Measurements from ENCODE around the gene UBE2D2. TPM values are rescaled to one million over a fixed set of nuclear protein-coding genes. Genes with fewer than 3 reads are reported as not detected.
A peak's percentile ranks its signal among the peaks of the same experiment; 100 is the strongest.

Gene UBE2D2
- total RNA-seq, 6 donors from 2014 or later, result 61.8 to 106 (median 86.7) TPM

DNA sequence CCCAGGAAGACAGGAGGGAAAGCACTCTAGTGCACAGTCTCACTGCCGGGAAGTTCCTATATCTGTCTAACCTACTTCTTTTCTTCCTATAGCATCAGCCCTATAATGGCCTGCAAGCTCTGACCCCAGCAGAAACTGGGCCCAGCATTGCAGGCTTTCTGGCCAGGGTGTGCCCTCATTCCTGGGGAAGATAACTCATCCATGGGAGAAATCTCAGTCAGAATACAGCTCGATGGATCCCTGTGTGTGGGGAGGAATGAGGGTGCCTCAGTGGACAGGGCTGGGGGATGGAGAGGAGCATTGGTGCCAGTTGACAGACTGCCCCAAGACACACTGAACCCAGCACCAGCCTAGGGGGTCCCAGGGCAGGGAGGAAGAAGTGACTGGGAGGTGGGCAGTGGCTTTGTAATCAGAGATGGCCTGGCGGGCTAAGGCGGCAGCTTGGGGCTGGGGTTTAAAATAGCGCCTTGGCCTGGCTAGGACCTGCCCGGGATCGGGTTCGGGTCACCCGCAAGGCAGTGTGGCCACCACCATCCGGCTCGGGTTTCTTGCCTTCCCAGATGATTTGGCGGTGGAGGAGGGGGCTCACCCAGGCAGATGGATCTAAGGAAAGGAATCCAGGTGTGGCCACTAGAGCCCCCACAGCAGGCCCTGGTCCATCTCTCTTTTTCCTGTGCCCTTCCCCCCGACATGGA is 79.4 kb downstream of the UBE2D2 start:
- H3K4me1 ChIP-seq, result peaks cover 35 to 55% (median 49%) of the 10 kb centered on the region in 4 donors
- H3K4me3 ChIP-seq, result no peak overlapping the region
- H3K9me3 ChIP-seq, result no peaks in the 10 kb centered on the region
- ATAC-seq (ENCODE audit: low FRiP score in 2 of 2) (no peak), DNase-seq (no peak)
- WGBS, 2 donors, result 87 to 94% methylated on average over 13 of the region's 13 CpGs
- no peaks in the 10 kb centered on the region for H3K36me3 ChIP-seq
- H3K27ac ChIP-seq, result no peak overlapping the region
- no peaks in the 10 kb centered on the region for H3K27me3 ChIP-seq
- TF ChIP-seq POLR2AphosphoS5 (IDR thresholded peaks at IDR 0.05) (no peak), POLR2A (IDR thresholded peaks at IDR 0.05) (no peak), EP300 (IDR thresholded peaks at IDR 0.05) (no peak)
- TF ChIP-seq, protein P1, sequence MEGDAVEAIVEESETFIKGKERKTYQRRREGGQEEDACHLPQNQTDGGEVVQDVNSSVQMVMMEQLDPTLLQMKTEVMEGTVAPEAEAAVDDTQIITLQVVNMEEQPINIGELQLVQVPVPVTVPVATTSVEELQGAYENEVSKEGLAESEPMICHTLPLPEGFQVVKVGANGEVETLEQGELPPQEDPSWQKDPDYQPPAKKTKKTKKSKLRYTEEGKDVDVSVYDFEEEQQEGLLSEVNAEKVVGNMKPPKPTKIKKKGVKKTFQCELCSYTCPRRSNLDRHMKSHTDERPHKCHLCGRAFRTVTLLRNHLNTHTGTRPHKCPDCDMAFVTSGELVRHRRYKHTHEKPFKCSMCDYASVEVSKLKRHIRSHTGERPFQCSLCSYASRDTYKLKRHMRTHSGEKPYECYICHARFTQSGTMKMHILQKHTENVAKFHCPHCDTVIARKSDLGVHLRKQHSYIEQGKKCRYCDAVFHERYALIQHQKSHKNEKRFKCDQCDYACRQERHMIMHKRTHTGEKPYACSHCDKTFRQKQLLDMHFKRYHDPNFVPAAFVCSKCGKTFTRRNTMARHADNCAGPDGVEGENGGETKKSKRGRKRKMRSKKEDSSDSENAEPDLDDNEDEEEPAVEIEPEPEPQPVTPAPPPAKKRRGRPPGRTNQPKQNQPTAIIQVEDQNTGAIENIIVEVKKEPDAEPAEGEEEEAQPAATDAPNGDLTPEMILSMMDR (IDR thresholded peaks at IDR 0.05), result no peak

DNA sequence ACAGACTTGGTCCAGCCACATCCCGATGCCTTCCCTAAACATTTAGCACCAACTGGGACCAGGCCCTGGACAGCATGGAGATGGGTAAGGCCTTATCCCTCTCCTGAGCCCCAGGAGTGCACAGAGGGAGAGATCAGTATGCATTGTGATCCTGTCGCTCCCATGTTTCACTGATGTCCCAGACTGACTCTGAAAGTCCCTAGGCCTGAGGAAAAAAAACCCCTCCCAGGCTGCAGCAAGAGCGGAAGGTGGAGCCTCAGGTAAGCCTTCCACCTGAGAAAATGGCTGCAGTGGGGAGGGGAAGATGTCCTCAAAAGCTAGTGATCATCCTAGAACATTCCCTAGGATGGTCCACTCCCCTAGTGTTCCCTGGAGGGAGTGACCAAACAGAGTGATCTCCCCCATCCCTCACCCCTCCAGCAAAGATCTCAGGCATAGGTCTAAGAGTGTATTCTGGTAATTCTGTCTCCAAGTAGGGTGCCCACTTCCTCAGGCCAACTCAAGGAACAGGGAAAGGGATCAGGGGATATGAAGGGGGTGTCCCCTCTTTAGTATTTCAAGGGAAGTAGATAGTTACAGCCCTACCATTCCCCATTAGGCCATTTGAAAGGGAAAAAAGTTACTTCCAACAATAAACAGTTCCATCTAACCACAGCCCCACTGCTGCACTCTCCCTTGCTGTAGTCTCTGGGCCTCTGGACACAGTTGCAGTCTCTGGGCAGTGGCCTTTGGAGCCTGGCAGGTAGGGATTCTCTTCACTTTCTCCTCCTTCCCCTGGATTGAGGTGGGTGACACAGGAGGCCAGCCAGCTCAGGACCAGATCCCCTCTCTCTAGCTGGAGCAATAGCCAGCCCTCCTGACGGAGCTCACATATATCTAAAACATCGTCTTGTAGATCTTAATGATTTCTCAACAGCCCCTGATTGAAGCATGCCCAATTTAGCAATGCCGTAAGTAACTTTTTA is 80.3 kb downstream of the UBE2D2 start:
- WGBS, 2 donors, result 83 to 87% methylated on average over 6 of the region's 6 CpGs
- H3K27ac ChIP-seq, result peak overlapping the region in 1 of 4 donors; percentile 3
- no peaks in the 10 kb centered on the region for H3K9me3 ChIP-seq
- no peaks in the 10 kb centered on the region for H3K27me3 ChIP-seq
- ATAC-seq (ENCODE audit: low FRiP score in 2 of 2) (no peak), DNase-seq (peak in 1 of 2 donors; percentile 15)
- peaks cover 26 to 47% (median 41%) of the 10 kb centered on the region in 4 donors for H3K4me1 ChIP-seq
- H3K4me3 ChIP-seq, result no peak overlapping the region
- TF ChIP-seq EP300 (IDR thresholded peaks at IDR 0.05) (no peak), POLR2A (IDR thresholded peaks at IDR 0.05) (no peak), POLR2AphosphoS5 (IDR thresholded peaks at IDR 0.05) (no peak)
- TF ChIP-seq, protein P1 (IDR thresholded peaks at IDR 0.05), result no peak
- no peaks in the 10 kb centered on the region for H3K36me3 ChIP-seq

DNA sequence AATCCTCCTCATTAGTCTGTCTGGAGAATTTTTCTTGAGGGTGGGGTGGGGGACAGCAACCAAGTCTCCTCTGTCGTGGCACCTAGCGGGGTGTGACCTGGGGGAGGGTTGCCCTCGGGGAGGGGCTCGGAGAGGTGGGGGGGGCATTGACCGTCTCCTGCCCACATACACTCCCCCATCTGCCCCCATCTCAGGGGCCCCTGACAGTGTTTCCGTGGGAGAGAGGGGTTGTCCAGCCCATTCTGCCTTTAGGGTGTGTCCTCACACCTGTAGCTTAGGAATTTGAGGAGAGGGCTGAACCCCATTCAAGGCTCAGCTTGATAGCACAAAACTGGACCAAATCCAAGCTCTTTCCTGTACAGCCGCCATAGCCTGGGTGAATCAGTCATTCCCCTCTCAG is 81.1 kb downstream of the UBE2D2 start:
- Histone ChIP-seq H3K4me1 (peaks cover 24 to 45% (median 37%) of the 10 kb centered on the region in 4 donors), H3K4me3 (no peak overlapping the region), H3K27ac (no peak overlapping the region), H3K9me3 (no peaks in the 10 kb centered on the region), H3K27me3 (no peaks in the 10 kb centered on the region), H3K36me3 (no peaks in the 10 kb centered on the region)
- DNase-seq, result peak in 1 of 2 donors; percentile 12
- ATAC-seq (ENCODE audit: low FRiP score in 2 of 2), result no peak
- TF ChIP-seq POLR2AphosphoS5 (IDR thresholded peaks at IDR 0.05), result no peak
- no peak for TF ChIP-seq POLR2A (IDR thresholded peaks at IDR 0.05)
- TF ChIP-seq EP300 (IDR thresholded peaks at IDR 0.05), result no peak
- TF ChIP-seq, protein P1 (IDR thresholded peaks at IDR 0.05), result no peak
- 59 to 65% methylated on average over 2 to 7 of the region's 7 CpGs for WGBS, 2 donors

DNA sequence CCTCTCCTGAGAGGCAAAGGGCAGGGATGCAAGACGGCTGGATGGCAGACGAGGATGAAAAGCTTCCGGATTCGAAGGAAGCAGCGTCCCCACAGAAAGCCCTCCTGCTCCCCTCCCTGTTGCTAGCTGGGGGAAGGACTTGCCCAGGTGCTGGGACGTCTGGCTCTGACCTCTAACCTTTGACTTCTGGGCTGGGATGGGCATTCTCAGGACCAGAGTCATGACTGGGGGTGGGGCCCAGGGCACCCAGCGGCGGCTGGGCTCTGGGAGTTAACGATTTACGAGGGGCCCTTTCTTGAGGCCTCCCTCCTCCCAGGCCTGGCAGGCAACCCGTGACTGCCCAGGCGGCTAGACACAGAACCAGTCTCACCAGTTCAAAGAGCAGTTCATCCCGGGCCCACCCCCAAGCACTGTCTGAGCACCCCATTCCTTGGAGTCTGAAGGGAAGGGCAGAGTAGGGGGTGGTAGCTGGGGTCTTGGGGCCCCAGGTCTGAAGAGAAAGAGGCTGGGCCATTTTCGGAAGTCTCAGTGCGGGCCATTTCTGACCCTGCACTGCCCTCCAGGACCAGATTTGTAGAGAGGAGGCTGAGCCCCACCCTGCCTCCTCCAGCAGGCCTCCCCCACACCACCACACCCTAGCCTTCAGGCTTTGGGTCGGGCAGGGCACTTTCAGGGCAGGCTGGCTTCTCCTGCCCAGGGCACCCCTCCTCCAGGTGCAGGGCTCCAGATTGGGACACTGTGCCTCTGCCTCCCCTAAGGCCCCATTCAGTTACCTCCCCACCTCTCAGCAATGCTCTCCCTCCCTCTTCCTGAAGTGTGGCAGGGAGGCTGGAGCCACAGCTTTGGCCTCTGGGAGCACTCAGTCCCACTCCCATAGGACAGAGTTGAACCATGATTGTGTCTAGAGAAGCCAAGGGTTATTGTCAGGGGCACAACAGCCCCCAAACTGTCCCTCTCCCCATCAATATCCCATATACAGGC is 82.0 kb downstream of the UBE2D2 start:
- no peak for TF ChIP-seq EP300 (IDR thresholded peaks at IDR 0.05)
- no peak for TF ChIP-seq POLR2A (IDR thresholded peaks at IDR 0.05)
- TF ChIP-seq POLR2AphosphoS5 (IDR thresholded peaks at IDR 0.05), result no peak
- TF ChIP-seq, protein P1 (IDR thresholded peaks at IDR 0.05), result no peak
- no peaks in the 10 kb centered on the region for H3K9me3 ChIP-seq
- peak; percentile 74 to 75 for DNase-seq
- peak in 1 of 2 donors; percentile 46 for ATAC-seq (ENCODE audit: low FRiP score in 2 of 2)
- peak overlapping the region in 3 of 4 donors; percentile 27 to 58 (median 43) for H3K27ac ChIP-seq
- H3K4me1 ChIP-seq, result peaks cover 26 to 44% (median 38%) of the 10 kb centered on the region in 4 donors
- no peaks in the 10 kb centered on the region for H3K27me3 ChIP-seq
- H3K4me3 ChIP-seq, result no peak overlapping the region
- no peaks in the 10 kb centered on the region for H3K36me3 ChIP-seq
- WGBS, 2 donors, result 52 to 65% methylated on average over 8 to 11 of the region's 16 CpGs

Measured in upper lobe of left lung (tissue), 6 donors.